ENCODE measurements around the gene SNRPA1. TPM values are rescaled to one million over a fixed set of nuclear protein-coding genes. Genes with fewer than 3 reads are reported as not detected.
A peak's percentile ranks its signal among the peaks of the same experiment; 100 is the strongest.
"Not testable (repeated sequence)": the region's sequence is repeated elsewhere in the genome, so short reads cannot be mapped to it uniquely, and the experiment has no call there.

Gene SNRPA1
- total RNA-seq, 1 experiment from 2014 or later: 99.5 TPM

DNA sequence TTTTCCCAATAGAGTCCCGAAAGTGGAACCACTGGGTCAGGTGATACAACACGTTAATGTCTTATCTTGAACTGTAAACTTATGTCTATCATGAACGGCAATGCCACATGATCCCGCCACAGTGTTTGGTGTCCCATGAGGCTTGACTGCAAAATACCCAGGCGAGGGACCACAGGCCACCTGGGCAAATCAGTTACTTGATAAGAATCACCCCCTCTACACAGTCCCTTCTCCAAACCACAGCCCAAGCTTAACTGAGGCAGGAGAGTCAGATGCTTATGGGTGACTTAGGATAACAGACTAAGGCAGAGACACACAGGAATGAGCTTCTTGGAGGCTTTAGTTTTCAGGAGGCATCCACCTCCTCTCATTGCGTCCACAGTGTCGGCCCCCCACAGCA lies 42.9 kb upstream of the SNRPA1 start:
- CTCF ChIA-PET: no interaction called here
- Mint-ChIP-seq H3K9me3 (ENCODE audit: unreplicated experiment) (no peaks in the 10 kb centered on the region), H3K4me3 (ENCODE audit: unreplicated experiment) (no peak overlapping the region), H3K36me3 (ENCODE audit: insufficient read depth, unreplicated experiment) (peaks cover 5% of the 10 kb centered on the region), H3K27me3 (ENCODE audit: insufficient read depth, unreplicated experiment) (no peaks in the 10 kb centered on the region), H3K4me1 (ENCODE audit: insufficient read depth, unreplicated experiment) (no peaks in the 10 kb centered on the region), H3K27ac (ENCODE audit: low read depth, unreplicated experiment) (no peak overlapping the region)
- POLR2A ChIA-PET: no interaction called here
- no TSS peak for BruUV-seq (replicated peaks)
- TF ChIP-seq, protein P1, sequence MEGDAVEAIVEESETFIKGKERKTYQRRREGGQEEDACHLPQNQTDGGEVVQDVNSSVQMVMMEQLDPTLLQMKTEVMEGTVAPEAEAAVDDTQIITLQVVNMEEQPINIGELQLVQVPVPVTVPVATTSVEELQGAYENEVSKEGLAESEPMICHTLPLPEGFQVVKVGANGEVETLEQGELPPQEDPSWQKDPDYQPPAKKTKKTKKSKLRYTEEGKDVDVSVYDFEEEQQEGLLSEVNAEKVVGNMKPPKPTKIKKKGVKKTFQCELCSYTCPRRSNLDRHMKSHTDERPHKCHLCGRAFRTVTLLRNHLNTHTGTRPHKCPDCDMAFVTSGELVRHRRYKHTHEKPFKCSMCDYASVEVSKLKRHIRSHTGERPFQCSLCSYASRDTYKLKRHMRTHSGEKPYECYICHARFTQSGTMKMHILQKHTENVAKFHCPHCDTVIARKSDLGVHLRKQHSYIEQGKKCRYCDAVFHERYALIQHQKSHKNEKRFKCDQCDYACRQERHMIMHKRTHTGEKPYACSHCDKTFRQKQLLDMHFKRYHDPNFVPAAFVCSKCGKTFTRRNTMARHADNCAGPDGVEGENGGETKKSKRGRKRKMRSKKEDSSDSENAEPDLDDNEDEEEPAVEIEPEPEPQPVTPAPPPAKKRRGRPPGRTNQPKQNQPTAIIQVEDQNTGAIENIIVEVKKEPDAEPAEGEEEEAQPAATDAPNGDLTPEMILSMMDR (IDR thresholded peaks at IDR 0.05; ENCODE audit: unreplicated experiment): no peak
- intact Hi-C loops (cut with micrococcal nuclease): no loop called here
- DNase-seq (ENCODE audit: unreplicated experiment): no peak

DNA sequence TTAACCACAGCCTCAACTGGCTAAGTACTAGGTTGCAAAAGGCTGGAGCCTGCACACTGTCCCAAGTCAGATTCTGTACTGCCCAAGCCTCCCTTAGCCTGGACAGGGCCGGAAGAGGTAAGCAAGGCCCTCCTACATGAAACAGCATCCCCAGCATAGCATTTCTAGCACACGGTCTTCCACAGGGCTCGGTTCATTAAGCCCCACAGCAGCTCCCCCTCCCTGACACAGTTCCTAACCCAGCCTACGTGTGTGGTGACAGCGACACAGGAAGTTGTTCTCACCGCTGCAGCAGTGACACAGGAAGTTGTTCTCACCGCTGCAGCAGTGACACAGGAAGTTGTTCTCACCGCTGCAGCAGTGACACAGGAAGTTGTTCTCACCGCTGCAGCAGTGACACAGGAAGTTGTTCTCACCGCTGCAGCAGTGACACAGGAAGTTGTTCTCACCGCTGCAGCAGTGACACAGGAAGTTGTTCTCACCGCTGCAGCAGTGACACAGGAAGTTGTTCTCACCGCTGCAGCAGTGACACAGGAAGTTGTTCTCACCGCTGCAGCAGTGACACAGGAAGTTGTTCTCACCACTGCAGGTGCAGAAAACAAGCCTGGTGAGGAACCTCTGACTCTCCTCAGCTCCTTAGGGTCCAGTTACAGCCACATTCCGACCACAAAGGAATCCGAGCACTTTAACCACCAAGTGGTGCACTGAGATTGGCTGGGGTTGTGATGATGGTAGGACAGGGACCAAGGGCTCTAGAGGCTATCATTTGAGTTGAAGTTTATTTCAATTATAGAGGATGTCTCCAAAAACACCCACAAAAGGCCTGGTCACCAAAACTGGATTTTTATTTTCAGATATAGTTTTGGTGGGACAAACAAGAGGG lies 39.1 kb upstream of the SNRPA1 start:
- H3K4me3 Mint-ChIP-seq (ENCODE audit: unreplicated experiment); H3K27ac Mint-ChIP-seq (ENCODE audit: low read depth, unreplicated experiment); DNase-seq (ENCODE audit: unreplicated experiment); H3K27me3 Mint-ChIP-seq (ENCODE audit: insufficient read depth, unreplicated experiment); H3K36me3 Mint-ChIP-seq (ENCODE audit: insufficient read depth, unreplicated experiment); intact Hi-C loops (cut with micrococcal nuclease); H3K9me3 Mint-ChIP-seq (ENCODE audit: unreplicated experiment); H3K4me1 Mint-ChIP-seq (ENCODE audit: insufficient read depth, unreplicated experiment); BruUV-seq (replicated peaks): not testable (repeated sequence)
- ChIA-PET CTCF (interaction anchor here (0.7 kb wide), 1 partner anchor 73 kb away, joined by 3 read pairs; no protein-coding TSS in a partner anchor), POLR2A (interaction anchor here (0.5 kb wide), 1 partner anchor 25 kb away, joined by 3 read pairs; no protein-coding TSS in a partner anchor)

DNA sequence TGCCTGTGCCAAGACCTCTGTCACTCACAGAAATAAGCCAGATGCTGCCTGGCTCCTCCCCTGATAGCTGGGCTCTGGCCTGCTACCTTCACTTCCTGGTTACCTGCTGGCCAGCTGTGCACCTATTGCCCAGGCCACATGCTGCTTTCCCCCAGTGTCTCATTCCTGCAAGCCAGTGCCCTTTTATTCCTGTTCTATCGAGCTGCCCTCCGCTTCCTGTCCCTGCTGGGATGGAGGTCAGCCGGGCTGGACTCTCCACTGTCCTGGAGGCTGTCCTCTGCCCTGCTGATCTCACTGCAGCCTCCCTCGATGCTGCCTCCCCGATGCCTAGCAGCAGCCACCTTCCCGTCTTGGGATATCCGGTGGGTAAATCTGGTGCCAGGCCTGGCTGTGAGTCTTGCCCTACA lies 37.0 kb upstream of the SNRPA1 start:
- no TSS peak for BruUV-seq (replicated peaks)
- Mint-ChIP-seq H3K4me3 (ENCODE audit: unreplicated experiment) (no peak overlapping the region), H3K9me3 (ENCODE audit: unreplicated experiment) (no peaks in the 10 kb centered on the region), H3K36me3 (ENCODE audit: insufficient read depth, unreplicated experiment) (no peaks in the 10 kb centered on the region), H3K4me1 (ENCODE audit: insufficient read depth, unreplicated experiment) (no peaks in the 10 kb centered on the region), H3K27ac (ENCODE audit: low read depth, unreplicated experiment) (peak overlapping the region; percentile 53), H3K27me3 (ENCODE audit: insufficient read depth, unreplicated experiment) (no peaks in the 10 kb centered on the region)
- DNase-seq (ENCODE audit: unreplicated experiment): no peak
- ChIA-PET POLR2A (no interaction called here), CTCF (interaction anchor here (0.5 to 1.7 kb wide), 3 partner anchors 11 to 309 kb away, joined by 3 to 4 read pairs (median 4); no protein-coding TSS in a partner anchor)
- intact Hi-C loops (cut with micrococcal nuclease): no loop called here
- TF ChIP-seq, protein P1 (IDR thresholded peaks at IDR 0.05; ENCODE audit: unreplicated experiment): no peak

DNA sequence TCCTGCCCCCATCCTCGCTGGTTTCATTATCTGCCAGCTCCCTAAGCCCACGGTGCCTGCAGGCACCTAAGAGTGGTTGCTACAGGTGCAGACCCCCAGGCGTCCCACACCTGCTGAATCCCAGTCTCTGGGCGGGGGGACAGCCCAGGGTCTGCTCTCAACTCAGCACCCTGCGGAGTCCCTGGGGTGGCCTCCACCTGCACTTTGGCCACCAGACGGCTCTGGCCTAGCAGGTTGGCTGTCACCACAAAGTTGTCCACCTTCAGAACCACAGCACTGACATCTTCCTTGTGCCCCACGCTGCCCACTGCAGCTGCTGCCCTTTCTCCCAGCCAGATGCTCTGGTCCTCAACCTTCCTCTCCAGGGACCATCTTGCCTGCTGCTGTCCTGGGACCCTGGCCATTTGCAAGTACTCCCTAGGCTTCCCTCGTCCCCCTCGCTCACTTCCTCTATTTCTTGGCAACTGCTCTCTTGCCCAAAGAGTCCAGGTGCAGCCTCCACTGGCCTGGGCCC lies 34.9 kb upstream of the SNRPA1 start:
- intact Hi-C loops (cut with micrococcal nuclease): no loop called here
- Mint-ChIP-seq H3K4me1 (ENCODE audit: insufficient read depth, unreplicated experiment) (no peaks in the 10 kb centered on the region), H3K9me3 (ENCODE audit: unreplicated experiment) (no peaks in the 10 kb centered on the region), H3K4me3 (ENCODE audit: unreplicated experiment) (no peak overlapping the region), H3K27ac (ENCODE audit: low read depth, unreplicated experiment) (no peak overlapping the region), H3K36me3 (ENCODE audit: insufficient read depth, unreplicated experiment) (no peaks in the 10 kb centered on the region), H3K27me3 (ENCODE audit: insufficient read depth, unreplicated experiment) (no peaks in the 10 kb centered on the region)
- ChIA-PET CTCF (no interaction called here), POLR2A (no interaction called here)
- TF ChIP-seq, protein P1 (IDR thresholded peaks at IDR 0.05; ENCODE audit: unreplicated experiment): no peak
- no TSS peak for BruUV-seq (replicated peaks)
- DNase-seq (ENCODE audit: unreplicated experiment): no peak
